KG1 (cell line): ENCODE measurements around the gene AK4.
"Not testable (repeated sequence)": the region's sequence is repeated elsewhere in the genome, so short reads cannot be mapped to it uniquely, and the experiment has no call there.

Source experiments
- DNase-seq: peaks from one replicate; lab custom pipeline; 2025; lab: John Stamatoyannopoulos, UW

AK4 gene

DNA sequence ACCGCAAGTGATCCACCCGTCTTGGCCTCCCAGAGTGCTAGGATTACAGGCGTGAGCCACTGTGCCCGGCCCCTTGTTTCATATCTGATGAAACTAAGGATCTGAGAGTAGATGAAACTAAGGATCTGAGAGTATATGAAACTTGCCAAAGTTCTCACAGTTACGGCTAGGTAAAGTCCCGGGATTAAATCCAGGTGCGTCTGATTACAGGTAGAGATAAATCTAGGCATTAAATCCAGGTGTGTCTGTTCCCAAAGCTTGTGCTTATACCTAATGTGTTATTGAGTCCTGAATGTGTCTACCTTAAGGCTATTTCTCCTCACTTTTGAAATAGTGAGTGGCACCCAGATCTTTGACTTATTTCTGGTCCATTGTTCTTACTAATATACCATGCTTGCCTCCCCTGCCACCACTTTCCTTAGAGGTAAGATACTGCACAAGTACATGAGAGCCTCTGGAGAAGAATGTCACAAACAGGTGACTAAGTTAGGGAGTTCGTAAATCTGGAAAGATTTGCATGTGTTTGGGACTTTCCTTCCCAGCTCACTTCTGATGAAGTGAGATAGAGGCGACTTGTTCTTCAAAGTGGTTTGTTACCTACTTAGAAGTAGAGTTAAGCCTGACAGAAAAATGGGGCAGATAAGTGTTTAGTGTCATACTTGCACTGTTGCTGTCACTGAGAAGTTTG, 66.5 kb downstream of the AK4 start:
- DNase-seq, result no peak

DNA sequence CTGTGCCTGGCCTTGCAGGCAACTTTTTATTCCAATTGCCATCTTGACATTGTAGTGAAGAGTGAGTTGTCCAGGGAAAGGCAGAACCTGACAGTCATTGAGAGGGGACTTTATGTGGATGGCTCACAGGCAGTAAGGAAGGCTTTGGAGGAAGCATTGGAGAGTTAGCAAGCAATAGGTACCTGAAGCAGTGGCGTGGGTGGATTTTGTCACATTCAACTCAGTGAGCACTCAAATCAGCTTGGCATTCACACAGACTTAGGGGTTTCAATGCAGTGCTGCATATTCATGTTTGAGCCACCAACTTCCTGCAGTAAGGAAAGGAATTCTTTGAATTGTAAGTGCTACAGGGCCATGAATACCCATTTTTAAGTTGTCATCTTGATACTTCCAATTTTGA, 69.0 kb downstream of the AK4 start:
- no peak for DNase-seq

DNA sequence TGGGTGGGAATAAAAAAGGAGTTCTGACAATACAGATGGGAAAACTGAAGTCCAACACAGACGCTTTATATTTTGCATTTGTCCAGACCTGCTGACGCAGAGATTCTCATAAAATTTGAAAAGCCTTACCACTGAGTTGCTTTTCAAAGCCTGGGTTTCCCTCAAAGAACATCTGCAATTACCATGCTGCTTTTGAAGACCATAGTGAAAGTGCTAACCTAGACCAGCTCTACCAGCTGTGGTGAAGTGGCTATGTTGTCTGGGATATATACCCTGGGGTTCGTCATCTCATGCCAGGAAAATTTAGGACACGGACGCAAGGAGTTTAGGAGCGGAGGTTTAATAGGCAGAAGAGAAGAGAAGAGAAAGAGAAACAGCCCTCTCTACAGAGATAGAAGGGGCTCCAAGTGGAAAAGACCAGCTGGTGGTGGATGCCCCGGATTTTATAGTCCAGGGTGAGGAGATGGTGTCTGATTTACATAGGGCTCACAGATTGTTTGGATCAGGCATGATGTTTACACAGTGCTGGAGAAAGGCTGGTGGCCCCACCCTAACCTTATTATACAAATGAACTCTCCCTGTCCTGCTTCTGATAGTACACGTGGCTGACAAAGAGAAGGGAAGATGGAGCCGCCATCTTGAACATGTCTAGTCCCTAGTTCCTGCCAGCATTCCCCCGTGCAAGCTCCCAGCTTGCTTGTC, 73.8 kb downstream of the AK4 start:
- no peak for DNase-seq

- DNase-seq, result no peak
Observed at GRCh38 chr1:65222340-65222940, 74.4 kb downstream of the AK4 start.

GRCh38 chr1:65224681-65225091, 76.7 kb downstream of the AK4 start:
- no peak for DNase-seq

- no peak for DNase-seq
Observed at GRCh38 chr1:65225179-65225578, 77.2 kb downstream of the AK4 start.

- DNase-seq, result no peak
Observed at GRCh38 chr1:65229201-65229600, 81.2 kb downstream of the AK4 start.

DNA sequence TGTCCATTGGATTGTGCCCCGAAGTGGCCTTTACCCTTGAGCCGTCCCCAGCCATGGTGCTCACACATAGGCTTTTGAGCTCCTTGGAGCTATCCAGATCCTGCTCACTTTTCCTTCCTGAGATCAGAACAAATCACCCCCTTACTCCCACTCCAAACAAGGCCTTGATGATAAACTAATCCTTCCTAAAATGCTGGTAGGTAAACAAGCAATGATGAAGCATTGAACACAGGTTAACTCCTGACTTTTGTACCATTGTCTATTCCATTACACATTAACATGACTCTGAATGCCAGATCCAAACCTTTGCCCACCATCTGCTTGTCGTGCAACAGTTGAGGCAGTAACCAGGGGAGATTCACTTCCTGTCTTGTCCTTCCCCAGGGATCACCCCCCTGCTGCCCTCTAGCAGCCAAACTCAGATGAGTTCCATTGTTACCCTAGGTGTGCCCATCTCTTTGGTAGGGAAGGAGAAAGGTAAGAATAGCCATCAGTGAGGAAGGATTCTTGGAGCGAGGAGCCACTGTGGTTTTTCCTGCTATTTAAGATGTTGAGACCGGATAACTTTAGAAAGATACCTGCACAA, 81.8 kb downstream of the AK4 start:
- no peak for DNase-seq

DNA sequence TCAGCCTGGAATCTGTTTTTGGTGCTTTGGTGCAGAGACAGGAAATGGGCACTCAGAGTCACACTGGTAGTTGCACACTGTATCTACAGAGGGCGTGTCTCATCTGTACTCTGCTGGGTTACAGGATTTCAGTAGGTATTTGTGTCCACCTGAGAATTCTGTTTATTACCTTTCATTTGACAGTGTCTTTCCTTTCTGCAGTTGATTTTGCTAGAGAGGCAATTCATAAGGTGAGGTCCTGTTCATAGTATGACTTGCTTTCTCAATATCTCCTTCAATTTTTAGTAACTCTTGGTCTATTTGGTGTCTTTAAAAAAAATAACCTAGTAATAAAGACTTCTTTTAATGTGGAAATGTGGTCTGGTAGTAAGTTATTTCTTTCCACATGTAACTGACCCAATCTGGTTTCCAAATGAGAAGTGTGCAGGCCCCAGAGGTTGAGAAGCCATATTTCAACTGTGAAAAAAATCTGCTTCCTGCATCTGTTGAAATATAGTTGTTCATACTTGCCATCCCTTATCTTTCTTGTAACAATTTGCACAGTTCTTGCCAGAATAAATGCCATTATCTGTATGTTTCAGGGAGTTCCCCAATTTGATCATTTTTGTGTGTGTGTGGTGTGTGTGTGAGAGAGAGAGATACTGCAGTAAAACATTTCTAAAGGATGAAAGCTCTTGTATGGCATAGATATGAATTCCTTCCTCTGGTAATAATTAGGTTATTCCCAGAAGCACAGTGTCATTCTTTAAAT, 82.9 kb downstream of the AK4 start:
- DNase-seq, result peak; percentile 68

DNA sequence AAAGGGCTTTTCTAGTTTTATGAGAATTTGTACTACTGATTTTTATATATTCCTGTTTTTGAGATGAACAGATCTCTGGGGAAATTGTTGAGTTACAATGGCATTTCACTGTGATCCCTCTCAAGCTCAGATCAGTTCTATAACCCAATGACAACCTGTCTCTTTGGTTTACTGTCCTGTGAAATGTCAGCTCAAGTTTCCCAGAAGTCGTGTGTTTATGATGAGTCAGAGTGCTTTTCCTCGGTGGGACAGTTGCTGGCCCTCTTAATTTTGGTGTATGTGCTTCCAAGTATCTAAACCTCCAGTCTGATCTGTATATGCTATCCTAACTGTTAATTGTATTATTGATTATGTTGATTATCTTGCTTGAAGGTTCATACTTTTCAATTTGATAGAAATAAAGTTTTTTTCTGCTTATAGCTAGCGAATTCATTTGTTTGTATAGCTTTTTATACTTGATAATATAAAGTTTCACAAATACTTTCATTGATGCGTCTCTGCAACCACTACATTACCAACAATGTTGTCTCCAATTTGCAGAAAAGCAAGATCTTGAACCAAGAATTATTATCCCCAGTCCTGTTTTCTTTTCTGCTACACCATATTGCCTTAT, 83.8 kb downstream of the AK4 start:
- no peak for DNase-seq

DNA sequence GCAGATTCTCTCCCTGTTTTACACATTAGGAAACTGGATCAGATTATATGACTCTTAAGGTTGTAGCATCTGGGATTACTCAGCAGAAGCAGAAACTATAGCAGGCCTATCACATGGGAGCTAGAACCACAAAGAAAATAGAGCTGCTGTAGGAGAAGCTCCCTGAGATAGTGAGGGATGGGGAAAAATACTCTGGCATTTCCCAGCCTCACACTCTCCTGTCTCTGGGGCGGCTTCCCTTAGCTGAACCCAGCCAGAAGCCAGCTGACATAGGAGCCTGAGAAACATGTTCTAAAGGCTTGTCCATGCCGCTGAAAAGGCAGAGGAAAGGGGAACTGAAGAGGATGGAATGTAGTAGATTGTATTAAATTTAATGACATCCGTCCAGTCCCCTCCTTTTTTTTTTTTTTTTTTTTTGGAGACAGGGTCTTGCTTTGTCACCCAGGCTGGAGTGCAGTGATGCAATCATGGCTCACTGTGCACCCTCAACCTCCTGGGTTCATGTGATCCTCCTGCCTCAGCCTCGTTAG, 84.5 kb downstream of the AK4 start:
- DNase-seq, result no peak

DNA sequence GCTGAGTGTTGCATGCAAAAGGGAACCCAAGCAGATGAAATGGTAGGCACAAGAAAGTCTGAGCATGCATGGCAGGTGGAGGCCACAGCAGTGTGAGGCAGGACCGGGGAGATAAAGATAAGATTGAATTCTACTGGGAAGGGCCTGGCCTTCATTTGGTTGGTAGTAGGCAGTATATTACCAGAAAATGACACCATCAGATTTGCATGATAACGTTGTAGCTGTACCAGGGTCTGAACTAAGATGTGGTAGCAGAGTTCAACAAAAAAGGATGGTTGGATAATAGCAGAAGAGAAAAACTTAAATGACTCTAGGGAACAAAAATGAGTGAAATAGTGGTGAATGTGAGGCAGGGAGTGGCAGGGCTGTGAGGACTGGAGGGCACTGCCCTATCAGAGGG, 85.8 kb downstream of the AK4 start:
- no peak for DNase-seq

DNA sequence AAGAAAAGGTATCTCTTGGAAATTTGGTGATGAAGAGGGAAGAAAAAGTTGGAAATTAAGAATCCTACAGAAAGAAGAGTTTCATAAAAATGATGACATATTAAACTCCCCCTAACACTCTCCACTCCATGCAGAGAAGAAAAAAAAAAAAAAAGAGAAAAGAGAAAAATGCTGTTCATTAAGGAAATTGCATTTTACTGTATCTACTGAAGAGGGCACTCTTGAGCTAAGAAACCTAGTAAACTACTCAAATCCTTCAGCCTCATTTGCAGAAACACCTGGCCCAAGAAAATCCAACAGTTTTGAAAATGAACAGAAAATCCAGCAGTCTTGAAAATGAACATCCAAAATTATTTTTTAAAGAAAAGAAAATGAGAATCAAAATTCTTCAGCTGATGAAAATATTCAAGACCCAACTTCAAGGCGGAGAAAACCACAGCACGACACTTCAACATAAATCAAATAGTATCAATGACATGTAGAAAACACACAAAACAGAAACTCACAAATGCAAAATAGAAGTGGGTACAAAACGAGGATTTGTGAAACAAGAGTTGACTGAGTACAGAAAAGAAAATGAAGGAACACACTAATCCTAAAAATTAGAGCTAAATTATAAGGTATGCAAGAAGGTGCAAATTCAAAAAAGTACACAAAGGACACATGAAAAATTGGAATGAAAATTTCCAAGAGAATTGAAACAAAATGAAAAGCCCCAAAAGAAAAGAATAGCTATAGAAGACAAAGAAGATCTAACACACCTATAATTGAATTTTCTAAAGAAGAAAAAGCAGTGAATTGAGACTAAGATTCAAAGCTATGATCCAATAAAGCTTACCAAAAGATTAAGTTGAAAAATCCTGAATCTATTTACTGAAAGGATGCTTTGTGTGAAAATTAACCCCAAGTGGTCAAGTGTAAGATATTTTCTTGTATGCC, 88.1 kb downstream of the AK4 start:
- no peak for DNase-seq

- not testable (repeated sequence) for DNase-seq
Observed at GRCh38 chr1:65237088-65237487, 89.1 kb downstream of the AK4 start.

GRCh38 chr1:65237503-65237902, 89.5 kb downstream of the AK4 start:
- no peak for DNase-seq

DNA sequence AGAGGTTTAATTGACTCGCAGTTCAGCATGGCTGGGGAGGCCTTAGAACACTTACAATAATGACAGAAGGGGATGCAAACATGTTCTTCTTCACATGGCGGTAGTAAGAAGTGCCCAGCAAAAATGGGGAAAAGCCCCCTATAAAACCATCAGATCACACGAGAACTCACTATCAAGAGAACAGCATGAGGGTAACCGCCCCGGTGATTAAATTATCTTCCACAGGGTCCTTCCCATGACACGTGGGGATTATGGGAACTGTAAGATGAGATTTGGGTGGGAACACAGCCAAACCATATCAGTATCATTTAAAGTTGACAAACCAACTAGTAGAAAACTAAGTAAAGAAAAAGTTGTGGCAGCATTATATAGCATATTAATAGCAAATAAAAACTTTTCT, 90.0 kb downstream of the AK4 start:
- DNase-seq, result no peak

DNA sequence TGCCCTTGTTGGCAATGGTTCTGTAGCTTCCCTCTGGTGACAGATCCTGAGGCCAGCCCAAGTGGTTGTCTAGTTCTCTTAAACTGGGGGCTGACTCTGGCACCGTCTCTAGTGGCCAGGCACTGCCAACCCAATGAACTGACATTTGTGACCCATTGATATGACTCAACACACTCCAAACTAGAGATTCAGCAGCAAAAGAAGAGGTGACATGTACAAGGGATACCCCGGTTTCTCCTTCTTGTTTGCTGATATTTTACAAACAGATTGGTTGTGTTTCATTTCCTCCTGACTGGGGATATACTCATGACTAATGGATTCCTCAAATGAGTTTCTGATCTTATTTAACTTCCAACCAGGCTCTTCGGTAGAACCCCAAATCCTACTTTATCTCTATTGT, 95.5 kb downstream of the AK4 start:
- no peak for DNase-seq

- no peak for DNase-seq
Observed at GRCh38 chr1:65245295-65245694, 97.3 kb downstream of the AK4 start.

DNA sequence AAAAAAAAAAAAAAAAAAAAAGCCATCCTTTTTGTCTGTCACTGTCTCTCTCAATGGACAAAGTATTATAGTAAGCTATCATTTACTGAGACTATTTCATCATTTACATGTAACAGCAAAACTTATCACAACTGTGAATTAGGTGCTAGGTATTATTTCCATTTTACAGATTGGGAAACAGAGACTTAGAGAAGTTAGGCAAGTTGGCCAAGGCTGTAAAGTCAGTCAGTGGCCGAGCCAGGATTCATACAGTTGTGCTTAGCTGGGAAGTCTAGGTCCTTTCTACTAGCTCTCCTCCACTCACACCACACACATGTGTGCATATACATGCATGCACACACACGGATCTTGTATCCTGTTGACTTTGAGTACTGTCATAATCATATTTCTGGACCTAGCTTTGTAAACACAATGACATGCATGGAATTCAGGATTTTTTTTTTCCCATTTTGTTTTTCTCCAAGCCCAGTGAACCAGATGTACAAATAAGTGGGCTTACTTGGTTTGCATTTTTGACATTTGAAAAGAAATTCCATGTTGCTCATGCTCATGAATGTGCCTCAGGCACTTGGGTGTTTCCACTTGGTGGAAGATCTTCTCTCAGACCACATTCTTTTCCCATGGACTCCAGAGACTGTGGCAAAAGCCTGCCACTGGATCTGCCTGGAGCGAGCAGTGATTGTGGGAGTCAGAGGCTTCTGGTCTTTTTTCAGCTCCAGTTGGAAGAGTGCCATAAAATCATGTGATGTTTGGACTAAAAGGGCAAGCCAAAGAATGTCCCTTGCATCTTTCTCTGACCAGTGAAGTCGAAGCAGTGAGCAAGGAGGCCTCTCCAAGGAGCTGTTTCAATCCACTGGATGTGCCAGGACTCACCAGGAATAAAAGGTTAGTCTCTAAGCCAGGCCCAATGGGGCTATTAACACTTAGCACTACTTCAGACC, 99.7 kb downstream of the AK4 start:
- DNase-seq, result no peak
